Measurements from ENCODE around the gene ACOXL. TPM values are rescaled to one million over a fixed set of nuclear protein-coding genes. Genes with fewer than 3 reads are reported as not detected.

The ACOXL gene
- total and polyA plus RNA-seq, 2 of the 8 experiments (the other 6 are each of a cell fraction or from before 2014, with no cell fraction given), result 11.4 to 20.6 TPM

- H3K79me1 ChIP-seq (ENCODE audit: low read depth, low read length), result no peaks in the 10 kb centered on the region
- H4K20me1 ChIP-seq (replicated peaks in 1 of 2; ENCODE audit: control insufficient read depth in 1 of 2, insufficient read depth in 2 of 2, low read length in 2 of 2), result no peaks in the 10 kb centered on the region
- no peaks in the 10 kb centered on the region for H3K9me3 ChIP-seq (ENCODE audit: insufficient read depth in 2 of 2, low read depth in 1 of 2, low read length in 1 of 2)
- H2AK5ac ChIP-seq (ENCODE audit: low read depth, low read length), result no peak overlapping the region
- ChIA-PET POLR2A (ENCODE audit: partially characterized antibody) (no interaction called here), CTCF (ENCODE audit: partially characterized antibody) (no interaction called here)
- no peak overlapping the region for H3K27ac ChIP-seq (ENCODE audit: low read depth, low read length)
- H3K4me3 ChIP-seq (ENCODE audit: extremely low read depth in 1 of 4, insufficient read depth in 2 of 4, low read depth in 3 of 4, low read length in 4 of 4), result no peak overlapping the region
- no peak overlapping the region for H3K23ac ChIP-seq (ENCODE audit: insufficient read length)
- no peak overlapping the region for H4K91ac ChIP-seq (replicated peaks; ENCODE audit: insufficient read length, low read length)
- no peak overlapping the region for H2BK12ac ChIP-seq (ENCODE audit: low read depth, low read length)
- FAIRE-seq, result no peak
- no peak overlapping the region for H4K8ac ChIP-seq (ENCODE audit: extremely low read depth, insufficient read depth, low read length)
- H3K36me3 ChIP-seq (ENCODE audit: control insufficient read depth in 2 of 4, insufficient read depth in 4 of 4, low read length in 3 of 4), result no peaks in the 10 kb centered on the region; a peak in 2 of 8 replicates
- no peak overlapping the region for H2AFZ ChIP-seq (ENCODE audit: low read length)
- H4K5ac ChIP-seq (ENCODE audit: insufficient read length, low read depth, low read length), result no peak overlapping the region
- H3K4me2 ChIP-seq (ENCODE audit: insufficient read depth in 1 of 2, low read depth in 2 of 2, low read length in 2 of 2), result no peak overlapping the region
- no peak overlapping the region for H3K14ac ChIP-seq (ENCODE audit: insufficient read length)
- H3K9ac ChIP-seq (replicated peaks in 1 of 4; ENCODE audit: extremely low read depth in 1 of 4, low read depth in 3 of 4, low read length in 3 of 4), result no peak overlapping the region
- H2BK20ac ChIP-seq (ENCODE audit: low read length), result no peak overlapping the region
- H3K23me2 ChIP-seq (ENCODE audit: low read depth, low read length), result no peaks in the 10 kb centered on the region
- H3K4me1 ChIP-seq (replicated peaks in 1 of 4; ENCODE audit: control insufficient read depth in 3 of 4, insufficient read depth in 4 of 4, low read length in 3 of 4), result no peaks in the 10 kb centered on the region
- no peak overlapping the region for H3K56ac ChIP-seq (replicated peaks; ENCODE audit: insufficient read length, low read depth, low read length)
- no peak overlapping the region for H3K18ac ChIP-seq (ENCODE audit: extremely low read depth, low read length)
- DNase-seq (ENCODE audit: low read depth in 1 of 2, low spot score in 2 of 2), result no peak
- H3K27me3 ChIP-seq (replicated peaks in 1 of 4; ENCODE audit: control insufficient read depth in 3 of 4, extremely low read depth in 1 of 4, insufficient read depth in 3 of 4, low read length in 3 of 4), result no peaks in the 10 kb centered on the region
- no peaks in the 10 kb centered on the region for H3K79me2 ChIP-seq (ENCODE audit: control insufficient read depth in 1 of 2, insufficient read depth in 2 of 2, low read length in 2 of 2)
- no peak overlapping the region for H2BK15ac ChIP-seq (ENCODE audit: low read length)
- no peak overlapping the region for H2BK5ac ChIP-seq (ENCODE audit: low read depth, low read length)
- no peak overlapping the region for H2BK120ac ChIP-seq (replicated peaks; ENCODE audit: low read depth, low read length)
- no peak overlapping the region for H3K4ac ChIP-seq (replicated peaks; ENCODE audit: insufficient read length, low read depth, low read length)
- no peak for TF ChIP-seq EP300 (IDR thresholded peaks at IDR 0.05; ENCODE audit: borderline replicate concordance in 1 of 2, low read depth in 2 of 2, low read length in 2 of 2)
- no peak for TF ChIP-seq JUN (IDR thresholded peaks at IDR 0.05; ENCODE audit: low read depth, low read length)
- TF ChIP-seq NANOG (IDR thresholded peaks at IDR 0.05; ENCODE audit: insufficient read depth, low read depth, low read length, poor library complexity, severe bottlenecking), result no peak
- TF ChIP-seq CTBP2 (IDR thresholded peaks at IDR 0.05; ENCODE audit: borderline replicate concordance, insufficient read depth, insufficient read length, low read length), result no peak
- no peak for TF ChIP-seq RNF2 (IDR thresholded peaks at IDR 0.05; ENCODE audit: borderline replicate concordance, low read depth, low read length, missing control alignments, poor library complexity, severe bottlenecking)
- TF ChIP-seq POU5F1 (IDR thresholded peaks at IDR 0.05; ENCODE audit: low read depth, low read length), result no peak
- TF ChIP-seq ZNF274 (IDR thresholded peaks at IDR 0.05; ENCODE audit: borderline replicate concordance, extremely low read depth, low read length), result no peak
- no peak for TF ChIP-seq SAP30 (IDR thresholded peaks at IDR 0.05; ENCODE audit: insufficient read depth, insufficient replicate concordance, low read length)
- TF ChIP-seq GABPA (IDR thresholded peaks at IDR 0.05; ENCODE audit: borderline replicate concordance, insufficient read depth, low read length), result no peak
- TF ChIP-seq RFX5 (IDR thresholded peaks at IDR 0.05; ENCODE audit: borderline replicate concordance, low read depth, low read length), result no peak
- no peak for TF ChIP-seq RBBP5 (IDR thresholded peaks at IDR 0.05; ENCODE audit: borderline replicate concordance, low read depth, low read length)
These were observed 278.8 kb downstream of the ACOXL start for GRCh38 chr2:111011218-111011617.
